WTC11 (cell line): Measurements from ENCODE around the gene ADD2. TPM values are rescaled to one million over a fixed set of nuclear protein-coding genes. Genes with fewer than 3 reads are reported as not detected.

Experiments
- ATAC-seq: fragments of 200-7000 bp; cut with Tn5 transposase; 2 replicates; pipeline ENCODE4 v1.10.0; 2021; ENCODE audit warnings: mild to moderate bottlenecking, moderate library complexity
- CTCF ChIA-PET: fragments of 300-600 bp; sonication (Branson Sonifier 250); formaldehyde crosslinking; loops from one replicate; lab custom pipeline; 2021; ENCODE audit warnings: antibody characterized with exemption; lab: Charles Lee
- POLR2A ChIA-PET: fragments of 350-600 bp; sonication (Branson Sonifier 250); formaldehyde crosslinking; loops from one replicate; lab custom pipeline; 2021; ENCODE audit warnings: antibody characterized with exemption; lab: Charles Lee
- DNase-seq: peaks from one replicate; pipeline ENCODE4 v3.0.0; 2021; ENCODE audit warnings: low spot score
- H3K27ac Mint-ChIP-seq: 2 replicates; pipeline ENCODE4 v1.8.0; 2021; ENCODE audit warnings: mixed read lengths
- H3K27me3 Mint-ChIP-seq: 2 replicates; pipeline ENCODE4 v1.8.0; 2021; ENCODE audit warnings: low read depth, mild to moderate bottlenecking, moderate library complexity, mixed read lengths
- H3K36me3 Mint-ChIP-seq: 2 replicates; pipeline ENCODE4 v1.8.0; 2021; ENCODE audit warnings: mixed read lengths
- H3K4me1 Mint-ChIP-seq: 2 replicates; pipeline ENCODE4 v1.8.0; 2022; ENCODE audit warnings: mixed read lengths
- H3K4me3 Mint-ChIP-seq: 2 replicates; pipeline ENCODE4 v1.8.0; 2021; ENCODE audit warnings: mild to moderate bottlenecking, moderate library complexity, mixed read lengths
- H3K9me3 Mint-ChIP-seq: 2 replicates; pipeline ENCODE4 v1.8.0; 2021; ENCODE audit warnings: mixed read lengths
- AFF4 ChIP-seq: sonication (generic); formaldehyde crosslinking; IDR thresholded peaks from 2 replicates; pipeline ENCODE4 v1.8.1; 2023; ENCODE audit warnings: mild to moderate bottlenecking, missing genetic modification reagents, borderline replicate concordance
- CDX4 ChIP-seq: fragments of 250-450 bp; sonication (Bioruptor Pico); IDR thresholded peaks from 2 replicates; pipeline ENCODE4 v1.9.0; 2021; ENCODE audit warnings: moderate library complexity, mild to moderate bottlenecking, inconsistent platforms, borderline replicate concordance
- CREM ChIP-seq: sonication (generic); formaldehyde crosslinking; IDR thresholded peaks from 2 replicates; pipeline ENCODE4 v1.8.1; 2022; ENCODE audit warnings: mild to moderate bottlenecking, missing genetic modification reagents, moderate library complexity
- CTCF ChIP-seq: fragments of 200-600 bp; IDR thresholded peaks from 2 replicates; pipeline ENCODE4 v1.8.0; 2022; ENCODE audit warnings: antibody characterized with exemption
- ELF4 ChIP-seq: sonication (generic); formaldehyde crosslinking; IDR thresholded peaks from 2 replicates; pipeline ENCODE4 v1.8.1; 2022; ENCODE audit warnings: low read depth, mild to moderate bottlenecking, moderate library complexity, missing genetic modification reagents
- EMX1 ChIP-seq: fragments of 250-450 bp; sonication (Bioruptor Pico); IDR thresholded peaks from 2 replicates; pipeline ENCODE4 v1.8.0; 2021; ENCODE audit warnings: mild to moderate bottlenecking
- GRHL2 ChIP-seq: fragments of 250-450 bp; sonication (Bioruptor Pico); IDR thresholded peaks from 2 replicates; pipeline ENCODE4 v1.8.0; 2022; ENCODE audit warnings: mild to moderate bottlenecking, moderate library complexity; ENCODE audit not compliant: insufficient replicate concordance, severe bottlenecking
- GTF2I ChIP-seq: fragments of 250-450 bp; sonication (Bioruptor Pico); conservative IDR thresholded peaks from 2 replicates; pipeline ENCODE4 v1.4.0; 2021; ENCODE audit warnings: mild to moderate bottlenecking
- IRF2 ChIP-seq: sonication (generic); formaldehyde crosslinking; IDR thresholded peaks from 2 replicates; pipeline ENCODE4 v1.8.0; 2022; ENCODE audit warnings: low read depth, missing genetic modification reagents, borderline replicate concordance
- NFE2L1 ChIP-seq: sonication (generic); formaldehyde crosslinking; IDR thresholded peaks from 2 replicates; pipeline ENCODE4 v1.8.1; 2023; ENCODE audit warnings: missing genetic modification reagents
- RORB ChIP-seq: fragments of 250-450 bp; sonication (Bioruptor Pico); IDR thresholded peaks from 2 replicates; pipeline ENCODE4 v1.9.0; 2021; ENCODE audit warnings: mild to moderate bottlenecking
- SP1 ChIP-seq: sonication (generic); formaldehyde crosslinking; conservative IDR thresholded peaks from 2 replicates; pipeline ENCODE4 v1.8.1; 2022; ENCODE audit warnings: missing genetic modification reagents
- STAT6 ChIP-seq: sonication (generic); formaldehyde crosslinking; conservative IDR thresholded peaks from 2 replicates; pipeline ENCODE4 v1.8.1; 2023; ENCODE audit warnings: mild to moderate bottlenecking, low read depth, missing genetic modification reagents, moderate library complexity
- TP53 ChIP-seq: sonication (generic); formaldehyde crosslinking; IDR thresholded peaks from 2 replicates; pipeline ENCODE4 v1.8.1; 2023; ENCODE audit warnings: mild to moderate bottlenecking, missing genetic modification reagents
- ZNF121 ChIP-seq: sonication (generic); formaldehyde crosslinking; IDR thresholded peaks from 2 replicates; pipeline ENCODE4 v1.8.0; 2023; ENCODE audit warnings: missing genetic modification reagents
- ZNF138 ChIP-seq: sonication (generic); formaldehyde crosslinking; conservative IDR thresholded peaks from 2 replicates; pipeline ENCODE4 v1.8.1; 2022; ENCODE audit warnings: mild to moderate bottlenecking, moderate library complexity, missing genetic modification reagents
- ZNF281 ChIP-seq: sonication (generic); formaldehyde crosslinking; IDR thresholded peaks from 2 replicates; pipeline ENCODE4 v1.8.0; 2023; ENCODE audit warnings: mild to moderate bottlenecking, missing genetic modification reagents
- ZNF671 ChIP-seq: fragments of 250-450 bp; sonication (Bioruptor Pico); IDR thresholded peaks from 2 replicates; pipeline ENCODE4 v1.8.0; 2021; ENCODE audit warnings: mild to moderate bottlenecking
- total RNA-seq: library from RNA; stranded (reverse); gene quantifications from 3 replicates; pipeline ENCODE4 v1.2.3, GENCODE V29; 2021

Gene ADD2
- total RNA-seq, 1 experiment from 2014 or later, result 196 TPM

- no peak for TF ChIP-seq STAT6 (CRISPR knock-in tag)
- no peak for TF ChIP-seq ELF4 (CRISPR knock-in tag)
- no peak for TF ChIP-seq ZNF281
These were observed 151.8 kb downstream of the ADD2 start (continued) for GRCh38 chr2:70616168-70616694.

GRCh38 chr2:70615222-70615621, 152.8 kb downstream of the ADD2 start:
- ATAC-seq, result no peak
- H3K4me1 Mint-ChIP-seq, result peaks cover 31% of the 10 kb centered on the region
- H3K36me3 Mint-ChIP-seq, result peaks cover 9% of the 10 kb centered on the region
- no peak overlapping the region for H3K27ac Mint-ChIP-seq
- CTCF ChIA-PET, result interaction anchor here (2.2 kb wide), 1 partner anchor 311 kb away, joined by 7 read pairs; no protein-coding TSS in a partner anchor
- POLR2A ChIA-PET, result no interaction called here
- peaks cover 16% of the 10 kb centered on the region for H3K9me3 Mint-ChIP-seq
- no peak overlapping the region for H3K4me3 Mint-ChIP-seq
- no peak for TF ChIP-seq ZNF138
- no peak for TF ChIP-seq ZNF121 (CRISPR knock-in tag)
- TF ChIP-seq EMX1, result no peak
- no peak for TF ChIP-seq RORB
- TF ChIP-seq SP1 (CRISPR knock-in tag), result no peak
- no peak for TF ChIP-seq CREM (CRISPR knock-in tag)
- TF ChIP-seq CTCF, result no peak
- TF ChIP-seq, all 79 proteins: peak for 0
- no peak for DNase-seq
- H3K27me3 Mint-ChIP-seq, result peaks cover 3% of the 10 kb centered on the region

- Mint-ChIP-seq H3K4me3 (no peak overlapping the region), H3K9me3 (peaks cover 3% of the 10 kb centered on the region), H3K27ac (no peak overlapping the region), H3K36me3 (peaks cover 3% of the 10 kb centered on the region), H3K4me1 (peaks cover 18% of the 10 kb centered on the region), H3K27me3 (peaks cover 4% of the 10 kb centered on the region)
- ATAC-seq (peak; percentile 74), DNase-seq (no peak)
- ChIA-PET CTCF (interaction anchor here (1.0 kb wide), 1 partner anchor 309 kb away, joined by 4 read pairs; no protein-coding TSS in a partner anchor), POLR2A (no interaction called here)
- no peak for TF ChIP-seq STAT6 (CRISPR knock-in tag)
- TF ChIP-seq CDX4 (CRISPR knock-in tag), result no peak
- no peak for TF ChIP-seq TP53 (CRISPR knock-in tag)
- no peak for TF ChIP-seq IRF2
- TF ChIP-seq GTF2I, result no peak
- TF ChIP-seq NFE2L1, result no peak
- TF ChIP-seq AFF4 (CRISPR knock-in tag), result no peak
- no peak for TF ChIP-seq ZNF671
- TF ChIP-seq GRHL2, result no peak
These were observed 154.5 kb downstream of the ADD2 start for GRCh38 chr2:70613521-70613920.
